Tibial artery (tissue), 4 donors: ENCODE results near the gene ZMIZ1.
A peak's percentile ranks its signal among the peaks of the same experiment; 100 is the strongest.

Source experiments
- DNase-seq, 2 donors: peaks; one replicate each; pipeline ENCODE4 v3.0.0-alpha.2; 2019
- H3K27ac ChIP-seq, 2 donors: fragments of 200-600 bp; sonication (generic) in 1 of 2; 1 replicate in 1 of 2; 2 replicates in 1 of 2; pipeline ENCODE4 v1.5.1; 2018 to 2019; ENCODE audit warnings: mild to moderate bottlenecking in 1 of 2
- H3K27me3 ChIP-seq, 2 donors: fragments of 200-600 bp; sonication (generic) in 1 of 2; one replicate each; pipeline versions ENCODE4 v1.5.1 to v1.6.0; 2016 to 2019
- H3K36me3 ChIP-seq, 3 donors: fragments of 200-600 bp; sonication (generic) in 2 of 3; one replicate each; pipeline ENCODE4 v1.5.1; 2016 to 2019; ENCODE audit warnings: mild to moderate bottlenecking in 2 of 3
- H3K4me1 ChIP-seq, 4 donors: fragments of 200-600 bp; sonication (generic) in 2 of 4; 1 replicate in 3 of 4; 2 replicates in 1 of 4; pipeline ENCODE4 v1.5.1; 2016 to 2019
- H3K4me3 ChIP-seq, 2 donors: fragments of 200-600 bp; sonication (generic) in 1 of 2; 1 replicate in 1 of 2; 2 replicates in 1 of 2; pipeline ENCODE4 v1.5.1; 2018 to 2019; ENCODE audit warnings: mild to moderate bottlenecking in 2 of 2
- H3K9me3 ChIP-seq, 3 donors: fragments of 200-600 bp; sonication (generic) in 1 of 3; one replicate each; pipeline ENCODE4 v1.5.1; 2016 to 2019
- CTCF ChIP-seq, 2 experiments: fragments of 200-600 bp in 1 of 2; fragments of 450-650 bp in 1 of 2; IDR thresholded peaks; one replicate each; pipeline ENCODE4 v1.5.1; 2017 to 2019; ENCODE audit warnings: antibody characterized with exemption in 2 of 2, mild to moderate bottlenecking in 1 of 2, moderate library complexity in 1 of 2
- intact Hi-C: fragments of 100-400 bp; cut with DNase I; formaldehyde crosslinking; loops from one replicate; pipeline ENCODE4 v1.15.0; 2023; ENCODE audit warnings: low total_unique reads

ZMIZ1 gene

DNA sequence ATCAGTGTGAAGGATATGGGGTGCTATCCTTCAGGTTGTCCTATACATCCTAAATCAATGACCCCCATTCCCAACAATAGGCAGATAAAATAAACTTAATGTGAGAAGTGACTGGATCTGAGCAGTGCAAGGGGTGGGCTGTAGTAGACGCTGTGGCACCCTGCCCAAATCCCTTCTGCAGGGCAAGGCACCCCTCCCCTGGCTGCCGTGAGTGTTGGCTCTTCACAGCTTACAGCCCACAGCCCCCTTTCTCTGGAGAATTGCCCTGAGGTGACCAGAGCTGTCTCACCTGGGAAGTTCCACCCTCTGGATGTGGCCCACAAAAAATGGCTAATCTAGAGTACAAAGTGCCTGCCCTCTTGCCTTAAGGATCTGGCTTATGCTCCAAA, 252.7 kb downstream of the ZMIZ1 start:
- Histone ChIP-seq H3K36me3 (no peaks in the 10 kb centered on the region), H3K4me3 (no peak overlapping the region), H3K27me3 (no peaks in the 10 kb centered on the region), H3K4me1 (peaks cover 0 to 15% (median 6%) of the 10 kb centered on the region in 4 donors), H3K9me3 (no peaks in the 10 kb centered on the region), H3K27ac (no peak overlapping the region)
- TF ChIP-seq CTCF (IDR thresholded peaks at IDR 0.05), result no peak
- intact Hi-C loops, result no loop called here
- DNase-seq, result no peak

GRCh38 chr10:79321951-79322350, 253.2 kb downstream of the ZMIZ1 start:
- no peak for DNase-seq
- Histone ChIP-seq H3K4me3 (no peak overlapping the region), H3K36me3 (no peaks in the 10 kb centered on the region), H3K27me3 (no peaks in the 10 kb centered on the region), H3K4me1 (peaks cover 0 to 11% (median 6%) of the 10 kb centered on the region in 4 donors), H3K9me3 (no peaks in the 10 kb centered on the region), H3K27ac (no peak overlapping the region)
- no peak for TF ChIP-seq CTCF (IDR thresholded peaks at IDR 0.05)
- intact Hi-C loops, result no loop called here

DNA sequence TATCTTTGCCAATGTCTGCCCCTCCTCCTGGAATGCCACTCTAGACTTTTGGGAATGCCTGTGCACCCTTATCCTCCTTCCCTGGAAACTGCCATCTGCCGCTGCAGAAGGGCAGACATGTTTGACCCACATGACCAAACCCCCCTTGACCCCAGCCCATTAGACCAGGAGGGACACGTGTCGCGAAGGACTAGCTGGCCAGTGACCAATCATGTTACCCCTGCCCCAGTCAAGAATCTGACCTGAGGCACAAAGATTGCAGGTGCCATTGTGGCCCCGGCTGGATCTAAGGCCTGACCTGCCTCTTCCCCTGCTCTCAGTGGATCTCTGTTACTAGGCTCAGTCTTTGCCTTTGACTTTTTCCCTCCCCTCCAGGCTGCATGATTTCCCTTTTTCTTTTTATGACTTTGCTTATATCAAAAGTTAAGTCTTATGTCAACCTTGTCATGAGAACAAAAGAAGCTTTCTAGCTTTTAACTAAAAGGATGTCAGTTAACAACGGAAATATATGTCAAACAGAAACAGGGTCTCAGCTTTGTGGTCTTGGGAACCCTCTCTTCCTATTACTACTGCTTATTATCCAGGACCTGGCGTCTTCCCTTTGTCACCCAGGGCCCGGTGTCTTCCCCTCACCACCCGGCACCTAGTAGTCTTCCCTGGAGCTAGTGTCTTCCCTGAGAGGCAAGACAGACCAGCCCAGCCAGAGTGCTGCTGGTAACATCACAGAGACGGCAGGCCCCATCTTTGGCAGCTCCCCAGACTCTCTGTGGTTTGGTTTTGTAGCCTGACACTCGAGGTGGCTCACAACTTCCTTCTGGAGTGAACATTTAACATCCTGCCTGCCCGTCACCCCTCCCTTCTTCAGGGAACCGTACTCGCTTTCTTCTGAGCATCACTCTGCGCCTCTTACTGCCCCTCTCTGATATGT, 254.1 kb downstream of the ZMIZ1 start:
- peaks cover 0 to 4% (median 1%) of the 10 kb centered on the region in 4 donors for H3K4me1 ChIP-seq
- H3K27me3 ChIP-seq, result no peaks in the 10 kb centered on the region
- no peak for TF ChIP-seq CTCF (IDR thresholded peaks at IDR 0.05)
- intact Hi-C loops, result no loop called here
- H3K36me3 ChIP-seq, result no peaks in the 10 kb centered on the region
- H3K27ac ChIP-seq, result no peak overlapping the region
- DNase-seq, result peak; percentile 75 to 76
- no peak overlapping the region for H3K4me3 ChIP-seq
- no peaks in the 10 kb centered on the region for H3K9me3 ChIP-seq

DNA sequence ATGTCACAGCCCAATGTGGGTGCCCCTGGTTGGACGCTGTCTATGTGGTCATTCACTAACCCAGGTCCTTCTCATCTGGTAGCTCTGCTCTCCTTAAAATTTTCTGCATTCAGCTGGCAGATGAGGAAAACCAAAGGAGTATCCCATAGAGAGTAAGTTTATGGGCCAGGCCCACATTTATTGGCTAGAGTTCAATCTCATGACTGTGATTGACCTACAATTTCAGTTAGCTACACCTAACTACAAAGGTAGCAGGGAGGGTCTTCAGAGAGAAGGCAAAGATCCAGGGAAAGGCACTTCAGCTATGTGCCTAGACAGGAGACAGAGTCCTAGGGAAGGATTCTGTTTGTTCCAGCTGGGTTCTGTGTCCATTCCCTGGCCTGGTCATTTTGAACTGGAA, 254.8 kb downstream of the ZMIZ1 start:
- H3K27ac ChIP-seq, result no peak overlapping the region
- intact Hi-C loops, result no loop called here

DNA sequence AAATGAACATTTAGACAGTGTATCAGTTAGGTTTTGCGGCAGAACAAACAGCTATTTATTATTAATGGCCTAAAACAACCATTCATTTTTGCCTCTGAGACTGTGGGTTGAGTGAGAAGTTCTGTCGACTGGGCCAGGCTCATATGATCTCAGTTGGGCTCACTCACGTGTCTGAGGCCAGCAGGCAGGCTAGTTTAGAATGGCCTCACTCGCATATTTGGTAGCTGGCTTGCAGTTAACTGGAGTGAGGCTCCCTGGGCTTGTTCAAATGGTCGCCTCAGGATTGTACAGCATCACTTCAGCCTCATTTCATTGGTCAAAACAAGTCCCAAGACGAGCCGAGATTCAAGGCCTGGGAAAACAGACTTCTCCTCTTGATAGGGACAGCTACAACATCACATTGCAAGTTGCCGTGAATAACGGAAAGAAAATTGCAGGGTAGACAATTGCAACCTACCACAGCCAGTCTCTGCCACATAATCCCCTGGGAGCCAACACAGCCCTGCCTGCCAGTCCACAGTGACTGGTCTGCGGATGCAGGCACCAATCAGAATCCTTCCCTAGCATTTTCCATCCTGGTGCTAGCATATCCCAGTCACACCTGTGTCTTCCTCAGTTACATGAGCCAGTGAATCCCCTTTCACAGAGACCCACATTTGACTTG, 255.4 kb downstream of the ZMIZ1 start:
- Histone ChIP-seq H3K4me1 (no peaks in the 10 kb centered on the region), H3K4me3 (no peak overlapping the region), H3K27me3 (no peaks in the 10 kb centered on the region), H3K27ac (no peak overlapping the region), H3K36me3 (no peaks in the 10 kb centered on the region), H3K9me3 (no peaks in the 10 kb centered on the region)
- no peak for TF ChIP-seq CTCF (IDR thresholded peaks at IDR 0.05)
- DNase-seq, result no peak
- intact Hi-C loops, result no loop called here

More for the DNA sequence above, 254.8 kb downstream of the ZMIZ1 start:
- Histone ChIP-seq H3K9me3 (no peaks in the 10 kb centered on the region), H3K4me3 (no peak overlapping the region), H3K4me1 (no peaks in the 10 kb centered on the region), H3K27me3 (no peaks in the 10 kb centered on the region), H3K36me3 (no peaks in the 10 kb centered on the region)
- no peak for TF ChIP-seq CTCF (IDR thresholded peaks at IDR 0.05)
- no peak for DNase-seq
